GM10248 (cell line): ENCODE results near the gene FAM13C.
"Not testable (repeated sequence)": the region's sequence is repeated elsewhere in the genome, so short reads cannot be mapped to it uniquely, and the experiment has no call there.

Source experiments
- CTCF ChIA-PET: fragments of 300-600 bp; sonication (Branson Sonifier 250); formaldehyde crosslinking; extraction: SDS; loops from one replicate; lab custom pipeline; 2021; ENCODE audit warnings: antibody characterized with exemption; lab: Yijun Ruan, JAX
- POLR2A ChIA-PET: fragments of 350-650 bp; sonication (Branson Sonifier 250); formaldehyde crosslinking; extraction: SDS; loops from one replicate; lab custom pipeline; 2020; ENCODE audit warnings: antibody characterized with exemption; lab: Yijun Ruan, JAX
- DNase-seq: peaks from one replicate; pipeline ENCODE4 v3.0.0; 2012; ENCODE audit errors: extremely low spot score
- TF ChIP-seq, protein P1 (sequence below): IDR thresholded peaks from 2 replicates; pipeline ENCODE4 v1.5.1; 2012; ENCODE audit warnings: mild to moderate bottlenecking, low read depth; ENCODE audit errors: extremely low read depth, missing control alignments, control extremely low read depth

The FAM13C gene

GRCh38 chr10:59362144-59362958 lies at the start of gene FAM13C:
FAM13C (minus strand) TSS chr10:59362549; CDS start chr10:59362460, 89 bp downstream.
- TF ChIP-seq, protein P1, sequence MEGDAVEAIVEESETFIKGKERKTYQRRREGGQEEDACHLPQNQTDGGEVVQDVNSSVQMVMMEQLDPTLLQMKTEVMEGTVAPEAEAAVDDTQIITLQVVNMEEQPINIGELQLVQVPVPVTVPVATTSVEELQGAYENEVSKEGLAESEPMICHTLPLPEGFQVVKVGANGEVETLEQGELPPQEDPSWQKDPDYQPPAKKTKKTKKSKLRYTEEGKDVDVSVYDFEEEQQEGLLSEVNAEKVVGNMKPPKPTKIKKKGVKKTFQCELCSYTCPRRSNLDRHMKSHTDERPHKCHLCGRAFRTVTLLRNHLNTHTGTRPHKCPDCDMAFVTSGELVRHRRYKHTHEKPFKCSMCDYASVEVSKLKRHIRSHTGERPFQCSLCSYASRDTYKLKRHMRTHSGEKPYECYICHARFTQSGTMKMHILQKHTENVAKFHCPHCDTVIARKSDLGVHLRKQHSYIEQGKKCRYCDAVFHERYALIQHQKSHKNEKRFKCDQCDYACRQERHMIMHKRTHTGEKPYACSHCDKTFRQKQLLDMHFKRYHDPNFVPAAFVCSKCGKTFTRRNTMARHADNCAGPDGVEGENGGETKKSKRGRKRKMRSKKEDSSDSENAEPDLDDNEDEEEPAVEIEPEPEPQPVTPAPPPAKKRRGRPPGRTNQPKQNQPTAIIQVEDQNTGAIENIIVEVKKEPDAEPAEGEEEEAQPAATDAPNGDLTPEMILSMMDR = no peak
- ChIA-PET CTCF (interaction anchor here (0.7 to 2.1 kb wide), 3 partner anchors 8 to 21 kb away, joined by 3 to 6 read pairs (median 4); no protein-coding TSS in a partner anchor), POLR2A (no interaction called here)
- no peak for DNase-seq

- TF ChIP-seq, protein P1 = no peak
- ChIA-PET POLR2A (no interaction called here), CTCF (interaction anchor here (1.2 to 1.6 kb wide), 2 partner anchors 14 to 28 kb away, joined by 3 to 4 read pairs; no protein-coding TSS in a partner anchor)
- DNase-seq = no peak
Measured at GRCh38 chr10:59405235-59405634, 42.9 kb upstream of the FAM13C start.

- POLR2A ChIA-PET = no interaction called here
- CTCF ChIA-PET = no interaction called here
- DNase-seq = no peak
- TF ChIP-seq, protein P1 = no peak
Measured at GRCh38 chr10:59400214-59400613, 37.9 kb upstream of the FAM13C start.

- POLR2A ChIA-PET, CTCF ChIA-PET, DNase-seq: not testable (repeated sequence)
Measured at GRCh38 chr10:59399329-59399728, 37.0 kb upstream of the FAM13C start.

DNA sequence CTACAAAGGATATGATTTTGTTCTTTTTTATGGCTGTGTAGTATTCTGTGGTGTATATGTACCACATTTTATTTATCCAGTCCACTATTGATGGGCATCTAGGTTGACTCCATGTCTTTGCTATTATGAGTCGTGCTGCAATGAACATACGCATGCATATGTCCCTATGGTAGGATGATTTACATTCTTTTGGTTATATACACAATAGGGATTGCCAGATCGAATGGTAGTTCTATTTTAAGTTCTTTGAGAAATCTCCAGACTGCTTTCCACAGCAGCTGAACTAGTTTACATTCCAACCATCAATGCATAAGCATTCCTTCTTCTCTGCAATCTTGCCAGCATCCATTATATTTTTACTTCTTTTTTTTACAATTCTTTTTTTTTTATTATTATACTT lies 35.6 kb upstream of the FAM13C start:
- ChIA-PET POLR2A (no interaction called here), CTCF (no interaction called here)

GRCh38 chr10:59395984-59396383 lies 33.6 kb upstream of the FAM13C start:
- POLR2A ChIA-PET = no interaction called here
- DNase-seq = no peak
- CTCF ChIA-PET = no interaction called here
- TF ChIP-seq, protein P1 = no peak

More for the DNA sequence above, 35.6 kb upstream of the FAM13C start:
- TF ChIP-seq, protein P1 = no peak
- no peak for DNase-seq

- no peak for DNase-seq
- POLR2A ChIA-PET = no interaction called here
- CTCF ChIA-PET = interaction anchor here (0.9 to 1.0 kb wide), 2 partner anchors 26 to 40 kb away, joined by 3 read pairs; no protein-coding TSS in a partner anchor
- TF ChIP-seq, protein P1 = no peak
Measured at GRCh38 chr10:59393349-59393748, 31.0 kb upstream of the FAM13C start.
